PC-9 (cell line): ENCODE data around the gene GRIN3A. TPM values are rescaled to one million over a fixed set of nuclear protein-coding genes. Genes with fewer than 3 reads are reported as not detected.
A peak's percentile ranks its signal among the peaks of the same experiment; 100 is the strongest.
"Not testable (repeated sequence)": the region's sequence is repeated elsewhere in the genome, so short reads cannot be mapped to it uniquely, and the experiment has no call there.

Experiments
- BruUV-seq: library from RNA; stranded (reverse); fragments of 400-500 nt; replicated peaks from 2 replicates; lab custom pipeline; 2021; lab: Mats Ljungman, UMichigan
- CTCF ChIA-PET: fragments of 300-600 bp; sonication (Branson Sonifier 250); formaldehyde crosslinking; loops from one replicate; lab custom pipeline; 2022; ENCODE audit warnings: antibody characterized with exemption; lab: Charles Lee
- POLR2A ChIA-PET: fragments of 300-600 bp; sonication (Branson Sonifier 250); formaldehyde crosslinking; loops from one replicate; lab custom pipeline; 2022; ENCODE audit warnings: antibody characterized with exemption; ENCODE audit not compliant: unreplicated experiment; lab: Charles Lee
- DNase-seq, 2 experiments: peaks; one replicate each; pipeline versions ENCODE4 v3.0.0 to v3.0.0-alpha.2; 2015 to 2022; ENCODE audit warnings: mixed read lengths in 1 of 2
- H2AFZ ChIP-seq: fragments of 200-600 bp; sonication (generic); 2 replicates; pipeline ENCODE4 v1.8.1; 2017; ENCODE audit warnings: antibody characterized with exemption
- H3F3A ChIP-seq: fragments of 200-600 bp; sonication (generic); 2 replicates; pipeline ENCODE4 v1.8.1; 2017; ENCODE audit warnings: antibody characterized with exemption, mild to moderate bottlenecking, low read depth; ENCODE audit not compliant: insufficient read depth
- H3K27ac ChIP-seq: fragments of 200-600 bp; sonication (generic); 2 replicates; pipeline ENCODE4 v1.6.1; 2016; ENCODE audit warnings: mixed run types
- H3K27me3 ChIP-seq: fragments of 200-600 bp; sonication (generic); 2 replicates; pipeline ENCODE4 v1.6.1; 2016; ENCODE audit warnings: low read depth, mixed run types; ENCODE audit not compliant: insufficient read depth
- H3K36me3 ChIP-seq: fragments of 200-600 bp; sonication (generic); 2 replicates; pipeline ENCODE4 v1.6.1; 2016; ENCODE audit warnings: low read depth, mixed run types
- H3K4me1 ChIP-seq: fragments of 200-600 bp; sonication (generic); replicated peaks from 2 replicates; pipeline ENCODE4 v1.6.1; 2016; ENCODE audit warnings: mixed run types; ENCODE audit not compliant: insufficient read depth
- H3K4me2 ChIP-seq: fragments of 200-600 bp; sonication (generic); 2 replicates; pipeline ENCODE4 v1.6.1; 2017; ENCODE audit warnings: mixed run types
- H3K4me3 ChIP-seq: fragments of 200-600 bp; sonication (generic); 2 replicates; pipeline ENCODE4 v1.6.1; 2016; ENCODE audit warnings: mixed run types
- H3K79me2 ChIP-seq: fragments of 200-600 bp; sonication (generic); 2 replicates; pipeline ENCODE4 v1.6.1; 2017; ENCODE audit warnings: low read depth, mixed run types
- H3K9me2 ChIP-seq: fragments of 200-600 bp; sonication (generic); 2 replicates; pipeline ENCODE4 v1.8.1; 2017; ENCODE audit warnings: mild to moderate bottlenecking; ENCODE audit not compliant: insufficient read depth
- H3K9me3 ChIP-seq: fragments of 200-600 bp; sonication (generic); 2 replicates; pipeline ENCODE4 v1.8.1; 2016; ENCODE audit warnings: low read depth; ENCODE audit not compliant: insufficient read depth
- H4K20me1 ChIP-seq: fragments of 200-600 bp; sonication (generic); 2 replicates; pipeline ENCODE4 v1.8.1; 2017; ENCODE audit not compliant: insufficient read depth
- EZH2 ChIP-seq: fragments of 200-600 bp; sonication (generic); IDR thresholded peaks from 2 replicates; pipeline ENCODE4 v1.8.0; 2017; ENCODE audit warnings: antibody characterized with exemption, low read depth
- intact Hi-C: fragments of 100-400 bp; cut with micrococcal nuclease; formaldehyde crosslinking; loops from one replicate; pipeline ENCODE4 v1.10.0; 2022; ENCODE audit not compliant: unreplicated experiment
- total RNA-seq: library from RNA; stranded (reverse); gene quantifications from 2 replicates; pipeline ENCODE4 v1.2.3, GENCODE V29; 2021
- TF ChIP-seq, protein P1 (sequence below): fragments of 200-600 bp; sonication (generic); conservative IDR thresholded peaks from 2 replicates; pipeline ENCODE4 v1.6.1; 2017; ENCODE audit warnings: mixed run types, antibody characterized with exemption, mild to moderate bottlenecking, moderate library complexity

GRIN3A gene
- total RNA-seq, 1 experiment from 2014 or later, result not detected

DNA sequence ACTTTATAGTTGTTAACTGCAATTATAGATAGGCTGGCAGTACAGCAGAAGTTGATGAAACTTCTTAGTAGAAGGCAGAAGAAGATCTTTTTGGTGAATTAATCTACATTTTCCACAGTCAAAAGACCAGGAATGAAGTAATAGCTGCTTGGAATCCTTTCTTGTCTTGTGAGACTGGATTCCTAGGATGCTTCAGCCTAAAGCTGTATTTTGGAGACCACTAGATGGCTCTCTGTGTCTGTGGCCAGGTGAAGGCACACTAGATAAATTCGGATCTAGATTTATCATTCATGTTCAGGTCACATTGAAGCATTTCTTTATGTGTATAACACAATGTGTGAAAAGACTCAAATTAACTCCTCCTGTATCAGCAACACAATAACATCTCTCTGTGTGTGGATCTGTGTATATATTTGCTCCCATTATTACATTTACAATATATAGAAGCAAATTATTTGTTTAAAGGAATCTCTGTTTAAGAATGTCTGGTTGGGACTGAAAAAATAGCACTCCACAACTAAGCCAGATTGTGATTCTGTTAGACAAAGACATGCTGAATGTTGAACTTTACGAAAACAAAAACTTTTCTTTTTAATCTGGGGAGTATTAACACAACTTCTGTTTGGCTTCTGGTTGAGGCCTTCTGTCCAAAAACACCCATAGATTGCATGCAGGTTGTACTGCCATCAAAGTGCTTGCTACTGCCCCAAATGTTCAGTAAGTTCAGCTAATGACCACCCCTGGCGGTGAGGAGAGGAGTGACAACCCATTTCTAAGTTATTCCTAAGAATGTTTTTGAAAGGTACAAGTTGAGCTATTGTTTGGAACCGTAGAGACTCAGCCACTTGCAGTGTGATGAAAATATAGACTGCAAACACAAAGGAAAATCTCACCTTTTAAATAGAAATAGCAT, 10.6 kb downstream of the GRIN3A start:
- Histone ChIP-seq H2AFZ (no peak overlapping the region), H3K4me3 (no peak overlapping the region), H3K36me3 (no peaks in the 10 kb centered on the region), H3K9me2 (no peaks in the 10 kb centered on the region), H3K4me2 (no peak overlapping the region), H3K4me1 (no peaks in the 10 kb centered on the region), H4K20me1 (no peaks in the 10 kb centered on the region), H3F3A (no peaks in the 10 kb centered on the region), H3K79me2 (no peaks in the 10 kb centered on the region), H3K27me3 (no peaks in the 10 kb centered on the region), H3K9me3 (no peaks in the 10 kb centered on the region), H3K27ac (no peak overlapping the region)
- no TSS peak for BruUV-seq
- ChIA-PET CTCF (interaction anchor here (0.6 kb wide), 1 partner anchor 1457 kb away, joined by 3 read pairs; no protein-coding TSS in a partner anchor), POLR2A (no interaction called here)
- no peak for TF ChIP-seq EZH2
- TF ChIP-seq, protein P1, sequence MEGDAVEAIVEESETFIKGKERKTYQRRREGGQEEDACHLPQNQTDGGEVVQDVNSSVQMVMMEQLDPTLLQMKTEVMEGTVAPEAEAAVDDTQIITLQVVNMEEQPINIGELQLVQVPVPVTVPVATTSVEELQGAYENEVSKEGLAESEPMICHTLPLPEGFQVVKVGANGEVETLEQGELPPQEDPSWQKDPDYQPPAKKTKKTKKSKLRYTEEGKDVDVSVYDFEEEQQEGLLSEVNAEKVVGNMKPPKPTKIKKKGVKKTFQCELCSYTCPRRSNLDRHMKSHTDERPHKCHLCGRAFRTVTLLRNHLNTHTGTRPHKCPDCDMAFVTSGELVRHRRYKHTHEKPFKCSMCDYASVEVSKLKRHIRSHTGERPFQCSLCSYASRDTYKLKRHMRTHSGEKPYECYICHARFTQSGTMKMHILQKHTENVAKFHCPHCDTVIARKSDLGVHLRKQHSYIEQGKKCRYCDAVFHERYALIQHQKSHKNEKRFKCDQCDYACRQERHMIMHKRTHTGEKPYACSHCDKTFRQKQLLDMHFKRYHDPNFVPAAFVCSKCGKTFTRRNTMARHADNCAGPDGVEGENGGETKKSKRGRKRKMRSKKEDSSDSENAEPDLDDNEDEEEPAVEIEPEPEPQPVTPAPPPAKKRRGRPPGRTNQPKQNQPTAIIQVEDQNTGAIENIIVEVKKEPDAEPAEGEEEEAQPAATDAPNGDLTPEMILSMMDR, result peak; percentile 53; the same call in 1 of the 2 replicates
- intact Hi-C loops, result loop anchor here (5.0 kb wide), 1 partner anchor 126 kb away; no protein-coding TSS in a partner anchor
- DNase-seq, result no peak

DNA sequence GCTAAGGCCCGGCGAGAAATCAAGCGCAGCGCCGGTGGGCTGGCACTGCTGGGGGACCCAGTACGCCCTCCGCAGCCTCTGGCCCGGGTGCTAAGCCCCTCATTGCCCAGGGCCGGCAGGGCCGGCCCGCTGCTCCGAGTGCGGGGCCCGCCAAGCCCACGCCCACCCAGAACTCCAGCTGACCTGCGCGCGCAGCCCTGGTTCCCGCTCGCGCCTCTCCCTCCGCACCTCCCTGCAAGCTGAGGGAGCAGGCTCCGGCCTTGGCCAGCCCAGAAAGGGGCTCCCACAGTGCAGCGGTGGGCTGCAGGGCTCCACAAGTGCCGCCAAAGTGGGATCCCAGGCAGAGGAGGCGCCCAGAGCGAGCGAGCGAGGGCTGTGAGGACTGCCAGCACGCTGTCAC, 14.2 kb downstream of the GRIN3A start:
- H3K36me3 ChIP-seq, DNase-seq, H3K9me2 ChIP-seq, H3K9me3 ChIP-seq, H3K27ac ChIP-seq, H3K4me2 ChIP-seq, H2AFZ ChIP-seq, POLR2A ChIA-PET, intact Hi-C loops, H3K4me1 ChIP-seq, CTCF ChIA-PET, BruUV-seq, H4K20me1 ChIP-seq, H3K79me2 ChIP-seq, H3F3A ChIP-seq, H3K4me3 ChIP-seq: not testable (repeated sequence)
- peaks cover 10% of the 10 kb centered on the region; the same call in 1 of the 2 replicates for H3K27me3 ChIP-seq

DNA sequence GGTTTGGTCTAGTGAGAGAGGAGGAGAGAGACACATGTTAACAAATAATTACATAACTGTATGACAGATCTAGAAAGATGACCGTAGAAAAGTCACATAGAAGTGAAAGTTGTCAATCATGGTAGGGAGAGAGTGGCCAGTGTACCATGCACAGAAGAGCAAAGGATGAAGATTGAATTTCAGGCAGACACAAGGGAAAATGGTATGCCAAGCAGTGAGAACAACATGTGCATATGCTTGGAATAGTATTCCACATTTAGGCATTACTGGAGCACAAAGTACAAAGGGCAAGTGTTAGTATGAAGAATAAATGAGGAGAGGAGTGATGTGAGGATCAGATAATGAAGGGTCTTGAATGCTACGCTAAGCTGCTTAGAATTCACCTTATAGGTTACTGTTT, 20.3 kb downstream of the GRIN3A start:
- H3K9me2 ChIP-seq, result no peaks in the 10 kb centered on the region
- H3K4me3 ChIP-seq, result no peak overlapping the region
- H3K27me3 ChIP-seq, result peaks cover 10% of the 10 kb centered on the region; the same call in 1 of the 2 replicates
- no peaks in the 10 kb centered on the region for H3K36me3 ChIP-seq
- no peaks in the 10 kb centered on the region for H3K4me1 ChIP-seq
- H4K20me1 ChIP-seq, result no peaks in the 10 kb centered on the region
- no TSS peak for BruUV-seq
- no peak for DNase-seq
- H3F3A ChIP-seq, result no peaks in the 10 kb centered on the region
- no peak overlapping the region for H3K4me2 ChIP-seq
- no peaks in the 10 kb centered on the region for H3K79me2 ChIP-seq
- no peak for TF ChIP-seq EZH2
- TF ChIP-seq, protein P1, result no peak
- POLR2A ChIA-PET, result no interaction called here
- CTCF ChIA-PET, result no interaction called here
- intact Hi-C loops, result no loop called here
- no peaks in the 10 kb centered on the region; the same call in 1 of the 2 replicates for H3K9me3 ChIP-seq
- H3K27ac ChIP-seq, result no peak overlapping the region
- H2AFZ ChIP-seq, result no peak overlapping the region
